NCI-H2196 treated with DMSO at 0.1 percent for 48 hours (cell line): Measurements from ENCODE around the gene AKAP13.
"Not testable (repeated sequence)": the region's sequence is repeated elsewhere in the genome, so short reads cannot be mapped to it uniquely, and the experiment has no call there.

Experiments
- DNase-seq: peaks from one replicate; lab custom pipeline; 2025; ENCODE audit not compliant: unreplicated experiment; lab: John Stamatoyannopoulos, UW

The AKAP13 gene

DNA sequence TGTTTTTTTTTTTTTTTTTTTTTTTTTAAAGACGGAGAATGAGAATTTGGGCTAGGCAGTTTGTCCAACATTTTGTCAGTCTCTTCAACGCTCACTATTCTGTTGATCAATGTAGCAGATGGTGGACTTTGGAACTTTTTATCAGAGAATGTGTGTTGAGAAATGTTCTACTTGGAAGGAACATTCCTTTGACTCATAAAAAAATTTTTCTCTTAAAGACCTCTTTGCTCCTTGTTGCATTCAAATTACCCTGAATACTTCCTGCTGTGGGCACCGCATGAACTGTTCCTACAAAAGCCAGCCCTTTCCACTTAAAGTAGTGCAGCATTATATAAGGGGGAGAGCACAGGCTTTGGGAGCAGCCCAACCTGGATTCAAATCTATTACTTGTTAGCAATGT is 182.9 kb downstream of the AKAP13 start:
- DNase-seq = no peak

DNA sequence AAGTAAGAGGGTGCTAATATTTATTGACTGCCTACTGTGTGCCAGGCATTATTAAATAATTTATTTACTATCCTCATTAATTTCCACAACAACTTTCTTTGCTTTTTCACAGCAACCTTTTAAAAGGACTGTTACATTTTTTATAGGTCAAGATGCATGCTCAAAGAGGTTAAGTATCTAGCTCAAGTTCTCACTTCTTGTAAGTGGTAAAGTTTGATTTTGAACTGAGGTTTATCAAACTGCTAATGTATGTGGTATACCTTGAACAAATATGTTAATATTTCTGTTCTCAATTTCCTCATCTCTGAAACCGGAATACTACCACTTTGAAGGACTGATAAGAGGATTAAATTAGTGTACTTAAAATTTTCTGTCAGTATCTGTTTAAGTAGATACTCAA is 183.3 kb downstream of the AKAP13 start:
- no peak for DNase-seq

DNA sequence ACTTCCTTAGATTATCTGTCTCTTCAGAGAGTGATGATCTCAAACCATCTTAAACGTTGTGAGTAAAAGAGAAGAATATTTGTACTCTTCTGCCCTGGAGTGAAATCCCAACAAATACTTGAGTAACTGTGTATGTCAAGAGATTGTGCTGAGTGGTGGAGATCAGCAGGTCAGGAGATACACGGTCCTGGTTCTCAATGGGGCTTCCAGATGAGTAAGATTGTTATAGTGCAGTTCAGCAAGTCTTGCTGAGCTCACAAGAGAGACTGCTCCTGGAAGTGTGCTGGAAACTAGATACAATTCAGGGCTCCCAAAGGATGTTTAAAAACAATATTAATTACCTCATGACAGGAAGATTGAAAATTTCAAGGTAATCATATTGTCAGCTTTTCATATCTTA is 184.3 kb downstream of the AKAP13 start:
- DNase-seq = no peak

DNA sequence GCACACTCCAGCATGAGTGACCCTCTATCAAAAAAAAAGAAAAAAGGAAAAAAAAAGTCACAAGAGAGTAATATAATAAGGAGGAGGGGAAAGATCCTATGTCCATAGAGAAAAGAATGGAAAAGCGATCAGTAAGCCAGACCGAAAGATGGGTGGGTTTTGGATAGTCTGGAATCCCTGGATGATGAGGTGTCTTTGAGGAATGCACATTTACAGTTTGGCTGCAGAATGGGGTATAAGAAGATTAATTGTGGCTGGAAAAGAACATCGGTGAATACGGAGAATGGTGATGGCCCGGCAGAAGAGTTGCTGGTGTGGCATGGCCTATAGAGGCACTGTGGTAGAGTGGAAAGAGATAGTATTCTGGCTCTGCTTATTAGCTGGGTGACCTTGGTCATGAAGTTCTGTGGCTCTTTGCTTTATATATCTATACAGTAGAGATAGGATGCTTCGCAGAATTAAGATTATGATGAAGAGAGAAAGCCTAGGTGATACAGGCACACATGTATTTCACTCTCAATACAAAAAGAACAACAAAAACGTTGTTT is 187.9 kb downstream of the AKAP13 start:
- DNase-seq = no peak

DNA sequence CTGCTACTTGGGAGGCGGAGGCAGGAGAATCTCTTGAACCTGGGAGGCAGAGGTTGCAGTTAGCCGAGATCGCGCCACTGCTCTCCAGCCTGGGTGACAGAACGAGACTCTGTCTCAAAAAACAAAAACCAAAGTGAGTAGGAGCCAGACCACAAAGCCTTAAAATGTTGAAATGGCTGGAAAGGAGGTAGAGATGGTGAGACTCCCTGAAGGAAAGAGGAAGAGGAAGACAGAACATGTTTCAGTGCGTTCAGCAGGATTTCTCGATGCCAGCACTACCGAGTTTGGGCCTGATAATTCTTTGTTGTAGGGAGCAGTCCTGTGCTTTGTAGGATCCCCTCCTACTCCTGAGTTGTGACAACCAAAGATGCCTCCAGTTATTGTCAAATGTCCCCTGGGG is 189.9 kb downstream of the AKAP13 start:
- DNase-seq = no peak

DNA sequence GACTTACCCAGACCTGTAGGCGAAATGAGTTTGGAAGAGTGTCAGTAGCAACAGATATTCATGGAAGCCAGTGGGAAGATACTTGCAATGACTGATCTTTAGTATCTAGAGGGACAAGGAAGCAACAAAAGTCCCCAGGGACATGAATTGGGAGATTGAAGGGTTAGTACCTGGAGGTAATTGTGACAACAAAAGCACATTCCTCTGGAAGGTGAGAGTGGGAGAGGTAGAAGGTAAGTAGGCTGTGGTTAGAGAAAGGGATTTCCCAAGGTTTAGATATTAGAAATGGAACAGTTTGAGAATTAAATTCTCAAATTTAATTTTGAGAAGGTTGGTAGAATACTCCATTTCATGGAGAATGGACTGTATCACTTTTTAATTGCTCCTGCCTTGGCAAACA is 191.4 kb downstream of the AKAP13 start:
- DNase-seq = no peak

DNA sequence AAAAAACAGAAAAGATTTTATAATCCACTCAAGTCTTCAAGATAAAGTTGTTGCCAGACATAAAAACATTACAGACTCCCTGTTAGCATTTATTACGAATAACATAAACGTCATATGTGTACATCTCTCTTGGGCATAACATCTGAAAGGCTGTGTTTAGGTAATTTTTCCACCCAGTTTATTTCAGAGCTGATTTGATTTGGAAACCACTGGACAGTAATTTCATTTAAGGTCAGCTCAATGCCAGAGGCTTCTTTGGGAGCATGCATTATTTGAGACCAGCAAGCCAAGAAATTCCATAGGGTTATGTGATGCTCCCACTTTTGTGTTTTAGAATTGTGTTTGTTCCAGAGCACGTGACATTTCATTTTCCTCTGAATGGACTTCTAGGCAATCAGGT is 196.0 kb downstream of the AKAP13 start:
- DNase-seq = no peak

DNA sequence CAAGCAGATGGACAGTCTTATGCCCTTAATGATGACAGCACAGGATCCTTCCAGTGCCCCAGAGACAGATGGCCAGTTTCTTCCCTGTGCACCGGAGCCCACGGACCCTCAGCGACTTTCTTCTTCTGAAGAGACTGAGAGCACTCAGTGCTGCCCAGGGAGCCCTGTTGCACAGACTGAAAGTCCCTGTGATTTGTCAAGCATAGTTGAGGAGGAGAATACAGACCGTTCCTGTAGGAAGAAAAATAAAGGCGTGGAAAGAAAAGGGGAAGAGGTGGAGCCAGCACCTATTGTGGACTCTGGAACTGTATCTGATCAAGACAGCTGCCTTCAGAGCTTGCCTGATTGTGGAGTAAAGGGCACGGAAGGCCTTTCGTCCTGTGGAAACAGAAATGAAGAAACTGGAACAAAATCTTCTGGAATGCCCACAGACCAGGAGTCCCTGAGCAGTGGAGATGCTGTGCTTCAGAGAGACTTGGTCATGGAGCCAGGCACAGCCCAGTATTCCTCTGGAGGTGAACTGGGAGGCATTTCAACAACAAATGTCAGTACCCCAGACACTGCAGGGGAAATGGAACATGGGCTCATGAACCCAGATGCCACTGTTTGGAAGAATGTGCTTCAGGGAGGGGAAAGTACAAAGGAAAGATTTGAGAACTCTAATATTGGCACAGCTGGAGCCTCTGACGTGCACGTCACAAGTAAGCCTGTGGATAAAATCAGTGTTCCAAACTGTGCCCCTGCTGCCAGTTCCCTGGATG is 198.7 kb downstream of the AKAP13 start:
- DNase-seq = no peak

DNA sequence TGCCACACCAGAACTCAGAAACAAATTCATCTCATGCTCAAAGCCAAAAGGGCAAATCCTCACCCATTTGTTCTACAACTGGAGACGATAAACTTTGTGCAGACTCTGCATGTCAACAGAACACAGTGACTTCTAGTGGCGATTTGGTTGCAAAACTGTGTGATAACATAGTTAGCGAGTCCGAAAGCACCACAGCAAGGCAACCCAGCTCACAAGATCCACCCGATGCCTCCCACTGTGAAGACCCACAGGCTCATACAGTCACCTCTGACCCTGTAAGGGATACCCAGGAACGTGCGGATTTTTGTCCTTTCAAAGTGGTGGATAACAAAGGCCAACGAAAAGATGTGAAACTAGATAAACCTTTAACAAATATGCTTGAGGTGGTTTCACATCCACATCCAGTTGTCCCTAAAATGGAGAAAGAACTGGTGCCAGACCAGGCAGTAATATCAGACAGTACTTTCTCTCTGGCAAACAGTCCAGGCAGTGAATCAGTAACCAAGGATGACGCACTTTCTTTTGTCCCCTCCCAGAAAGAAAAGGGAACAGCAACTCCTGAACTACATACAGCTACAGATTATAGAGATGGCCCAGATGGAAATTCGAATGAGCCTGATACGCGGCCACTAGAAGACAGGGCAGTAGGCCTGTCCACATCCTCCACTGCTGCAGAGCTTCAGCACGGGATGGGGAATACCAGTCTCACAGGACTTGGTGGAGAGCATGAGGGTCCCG is 199.7 kb downstream of the AKAP13 start:
- no peak for DNase-seq

DNA sequence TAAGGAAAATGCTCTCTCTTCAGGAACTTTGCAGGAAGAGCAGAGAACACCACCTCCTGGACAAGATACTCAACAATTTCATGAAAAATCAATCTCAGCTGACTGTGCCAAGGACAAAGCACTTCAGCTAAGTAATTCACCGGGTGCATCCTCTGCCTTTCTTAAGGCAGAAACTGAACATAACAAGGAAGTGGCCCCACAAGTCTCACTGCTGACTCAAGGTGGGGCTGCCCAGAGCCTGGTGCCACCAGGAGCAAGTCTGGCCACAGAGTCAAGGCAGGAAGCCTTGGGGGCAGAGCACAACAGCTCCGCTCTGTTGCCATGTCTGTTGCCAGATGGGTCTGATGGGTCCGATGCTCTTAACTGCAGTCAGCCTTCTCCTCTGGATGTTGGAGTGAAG is 200.5 kb downstream of the AKAP13 start:
- DNase-seq = no peak

DNA sequence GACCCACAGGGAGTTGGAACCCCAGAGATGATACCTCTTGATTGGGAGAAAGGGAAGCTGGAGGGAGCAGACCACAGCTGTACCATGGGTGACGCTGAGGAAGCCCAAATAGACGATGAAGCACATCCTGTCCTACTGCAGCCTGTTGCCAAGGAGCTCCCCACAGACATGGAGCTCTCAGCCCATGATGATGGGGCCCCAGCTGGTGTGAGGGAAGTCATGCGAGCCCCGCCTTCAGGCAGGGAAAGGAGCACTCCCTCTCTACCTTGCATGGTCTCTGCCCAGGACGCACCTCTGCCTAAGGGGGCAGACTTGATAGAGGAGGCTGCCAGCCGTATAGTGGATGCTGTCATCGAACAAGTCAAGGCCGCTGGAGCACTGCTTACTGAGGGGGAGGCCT is 201.1 kb downstream of the AKAP13 start:
- no peak for DNase-seq

DNA sequence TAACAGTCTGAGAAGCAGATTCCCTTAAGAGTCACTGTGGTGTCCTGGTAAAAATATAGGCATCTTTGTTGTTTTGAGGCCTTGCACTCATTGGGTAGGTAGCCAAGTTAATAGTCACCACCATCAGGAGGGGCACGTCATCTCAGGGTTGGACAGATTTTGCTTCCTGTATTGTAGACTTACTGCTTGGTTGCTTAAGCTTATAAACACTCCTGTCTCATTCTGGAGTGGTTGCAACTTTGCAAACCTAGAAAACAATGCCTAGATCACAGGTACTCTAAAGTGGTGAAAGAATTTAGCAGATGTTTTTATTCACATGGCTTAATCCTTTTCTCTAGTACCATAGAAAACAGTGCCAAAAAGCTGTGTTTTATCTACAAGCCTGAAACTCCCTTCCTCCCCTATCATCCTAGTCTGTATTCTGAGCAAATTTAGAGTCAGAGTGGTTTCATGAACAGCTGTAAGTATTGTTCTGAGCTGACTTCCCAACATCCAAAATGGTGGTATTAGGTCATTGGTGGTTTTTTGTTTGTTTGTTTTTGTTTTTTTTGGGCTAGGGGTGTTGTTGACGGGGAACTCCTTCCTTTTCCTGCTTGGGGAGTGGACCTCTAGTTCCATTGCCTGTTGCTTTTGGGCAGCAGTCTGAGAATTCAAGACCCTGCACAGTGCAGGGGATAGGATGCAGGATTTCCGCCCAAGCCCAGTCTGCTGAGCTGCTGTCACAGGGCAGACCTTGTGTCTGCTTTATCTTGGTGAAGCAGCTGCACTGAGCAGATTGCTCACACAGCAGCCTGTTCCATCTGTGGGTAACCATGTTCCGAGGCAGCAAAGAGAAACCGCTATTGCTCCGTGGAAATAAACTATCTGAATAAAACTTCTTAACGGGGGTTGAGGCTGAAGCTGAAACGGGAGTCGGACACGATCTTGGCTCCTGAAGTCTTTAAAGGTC is 202.0 kb downstream of the AKAP13 start:
- no peak for DNase-seq

DNA sequence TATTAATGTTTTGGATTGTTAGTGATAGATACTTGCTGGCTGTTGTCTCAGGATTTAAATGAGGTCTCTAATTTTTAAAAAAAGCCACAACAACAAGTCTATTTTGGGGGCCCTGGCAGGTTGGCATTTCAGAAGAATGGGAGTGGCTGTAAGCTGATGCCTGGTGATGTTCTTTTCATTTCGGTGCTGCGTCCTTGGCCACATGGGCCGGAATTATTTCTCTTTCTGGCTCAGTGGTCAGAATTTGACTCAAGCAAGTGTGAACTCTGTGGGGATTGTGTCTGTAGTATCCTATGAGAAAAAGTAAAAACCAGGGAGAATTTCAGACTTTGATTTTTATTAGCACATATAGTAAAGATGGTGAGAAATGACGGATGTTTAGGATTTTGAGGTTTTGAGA is 203.0 kb downstream of the AKAP13 start:
- no peak for DNase-seq

DNA sequence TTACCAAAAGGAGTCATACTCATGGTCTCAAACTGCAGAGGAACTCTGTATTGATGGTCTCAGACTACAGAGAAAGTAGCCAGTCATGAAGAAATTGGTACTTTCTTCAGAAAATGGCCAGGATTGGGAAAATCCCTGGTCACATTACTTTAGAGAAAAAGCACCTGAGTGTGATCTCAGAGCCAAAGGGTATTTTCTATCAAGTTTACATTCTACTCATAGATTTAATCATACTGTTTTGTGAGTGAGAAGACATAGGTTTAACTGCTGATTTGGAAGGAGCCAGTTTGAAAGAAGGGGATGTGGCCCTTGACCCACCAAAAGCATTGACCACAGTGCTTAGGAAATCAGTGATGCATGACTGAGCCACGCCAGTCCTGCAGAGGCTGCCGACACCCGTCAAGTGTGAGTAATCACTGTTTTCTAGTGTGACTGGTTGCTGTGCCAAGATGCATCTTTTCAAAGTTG is 203.6 kb downstream of the AKAP13 start:
- DNase-seq = no peak

DNA sequence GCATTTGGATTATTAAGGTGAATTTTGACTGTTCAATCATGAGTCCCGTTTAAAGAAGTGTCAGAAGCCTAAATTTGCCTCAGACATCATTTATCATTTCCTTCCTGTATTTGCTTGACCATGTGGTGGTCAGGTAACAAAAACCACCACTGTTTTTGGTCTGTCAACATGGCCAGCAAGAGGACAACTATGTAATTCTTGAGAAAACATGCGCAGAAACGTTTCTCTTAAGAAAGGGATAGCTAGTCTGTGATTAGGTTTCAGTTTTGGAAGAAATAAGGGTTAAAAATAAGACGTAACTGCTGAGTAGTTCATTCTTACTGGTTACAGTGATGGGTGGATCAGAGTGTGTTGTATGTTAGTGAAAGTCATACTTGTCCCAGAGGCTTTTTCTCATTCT is 204.5 kb downstream of the AKAP13 start:
- DNase-seq = no peak

DNA sequence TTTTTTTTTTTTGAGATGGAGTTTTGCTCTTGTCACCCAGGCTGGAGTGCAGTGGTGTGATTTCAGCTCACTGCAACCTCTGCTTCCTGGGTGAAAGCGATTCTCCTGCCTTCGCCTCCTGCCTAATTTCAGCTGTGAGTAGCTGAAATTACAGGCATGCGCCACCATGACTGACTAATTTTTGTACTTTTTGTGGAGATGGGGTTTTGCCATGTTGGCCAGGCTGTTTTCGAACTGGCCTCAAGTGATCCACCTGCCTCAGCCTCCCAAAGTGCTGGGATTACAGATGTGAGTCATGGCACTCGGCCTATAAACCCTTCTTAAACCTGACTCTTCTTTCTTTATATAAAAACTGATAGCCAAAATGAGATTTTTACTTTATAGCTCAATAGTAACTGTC is 205.8 kb downstream of the AKAP13 start:
- DNase-seq = not testable (repeated sequence)

DNA sequence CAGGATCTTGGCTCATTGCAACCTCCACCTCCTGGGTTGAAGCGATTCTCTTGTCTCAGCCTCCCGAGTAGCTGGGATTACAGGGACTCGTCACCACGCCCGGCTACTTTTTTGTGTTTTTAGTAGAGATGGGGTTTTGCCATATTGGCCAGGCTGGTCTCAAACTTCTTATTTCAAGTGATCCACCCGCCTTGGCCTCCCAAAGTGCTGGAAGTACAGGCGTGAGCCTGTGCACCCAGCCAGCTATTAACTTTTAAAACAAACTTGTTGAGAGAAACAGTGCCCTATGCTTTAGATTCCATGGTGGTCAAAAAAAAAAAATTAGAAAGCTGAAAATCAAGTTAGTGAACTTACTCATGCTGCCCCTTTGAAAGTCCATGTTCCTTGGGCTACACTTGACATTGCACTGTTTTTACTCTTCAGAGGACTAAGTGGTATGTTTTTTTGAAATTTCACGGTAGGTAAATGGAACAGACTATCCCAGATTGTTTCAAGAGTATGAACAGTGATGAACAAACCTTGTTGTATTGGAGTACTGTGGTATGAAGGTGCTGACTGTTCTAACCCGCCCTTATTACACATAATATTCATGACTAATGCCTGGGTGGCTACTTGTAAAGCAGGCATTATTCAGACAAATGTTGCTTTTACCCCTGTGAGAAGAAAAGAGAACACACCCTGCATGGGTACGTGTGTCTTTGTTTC is 207.5 kb downstream of the AKAP13 start:
- DNase-seq = no peak

DNA sequence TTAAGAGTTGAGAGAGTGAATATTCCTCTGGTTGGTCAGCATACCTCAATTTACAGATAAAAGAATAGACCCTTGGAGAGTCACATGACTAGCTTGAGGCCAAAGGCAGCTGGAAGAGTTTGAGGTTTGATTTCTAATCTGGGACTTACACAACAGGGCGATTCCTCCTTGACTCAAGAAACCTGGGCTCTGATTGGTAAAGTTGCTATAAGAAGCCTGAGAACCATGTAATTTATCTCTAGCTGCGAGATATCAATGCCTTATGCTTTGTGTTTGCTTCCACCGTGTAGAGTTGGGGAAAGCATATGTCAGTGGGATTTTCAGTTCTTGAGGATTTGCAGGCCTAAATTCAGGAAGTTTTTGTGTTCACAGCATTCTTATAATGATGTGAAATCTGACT is 208.3 kb downstream of the AKAP13 start:
- no peak for DNase-seq

DNA sequence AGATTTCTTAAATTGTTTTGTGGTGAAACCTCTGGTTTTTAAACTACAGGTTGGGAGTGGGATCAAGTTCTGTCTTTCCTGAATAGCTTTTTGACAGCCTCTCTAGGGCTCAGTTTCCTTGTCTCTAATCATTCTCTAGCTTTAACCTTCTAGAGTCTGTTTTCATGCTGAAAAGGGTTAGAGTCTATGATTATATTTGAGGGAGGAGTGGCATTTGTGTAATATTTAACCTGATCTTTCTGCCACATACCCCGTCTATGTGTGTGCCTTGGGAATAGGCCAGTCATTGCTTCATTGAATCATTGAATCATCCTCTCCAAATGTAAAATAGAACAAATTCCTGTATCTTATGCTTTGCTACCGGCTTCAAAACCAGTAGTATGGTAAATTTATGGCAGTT is 209.4 kb downstream of the AKAP13 start:
- no peak for DNase-seq

DNA sequence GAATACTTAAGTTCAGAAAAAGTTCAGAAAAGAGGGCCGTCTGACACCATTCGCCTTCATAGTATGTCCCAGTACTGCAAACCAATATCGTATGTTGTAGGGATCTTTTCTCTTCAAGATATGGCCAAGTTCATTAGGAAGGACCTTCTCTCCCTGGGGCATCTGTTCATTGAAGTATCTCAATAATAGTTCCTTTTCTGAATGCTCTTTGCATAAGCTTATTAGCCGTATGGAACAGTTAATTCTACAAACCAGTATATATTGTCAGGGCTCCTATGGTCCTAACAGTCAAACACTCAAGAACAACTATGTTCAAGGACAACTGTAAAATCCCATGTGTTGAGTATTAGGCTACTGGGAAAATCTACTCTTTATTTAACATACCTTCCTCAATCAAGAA is 211.2 kb downstream of the AKAP13 start:
- no peak for DNase-seq

DNA sequence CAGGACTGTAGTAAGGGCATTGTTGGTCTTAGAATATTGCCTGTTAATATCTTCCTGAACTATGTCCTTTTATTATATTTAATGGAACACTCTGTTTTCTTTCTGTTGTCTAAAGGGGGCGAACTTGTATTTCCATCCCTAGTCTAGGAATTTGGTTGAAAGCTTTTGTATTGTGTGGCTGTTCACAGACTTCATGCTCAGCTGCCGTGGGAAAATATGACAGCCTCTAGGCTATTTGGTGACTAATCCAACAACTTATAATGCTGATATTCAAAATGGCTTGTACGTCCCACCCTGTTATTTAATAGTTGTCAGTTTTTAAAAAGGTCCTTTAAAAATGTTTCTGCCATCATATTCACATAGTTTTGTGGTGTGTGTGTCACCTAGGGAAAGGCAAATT is 211.7 kb downstream of the AKAP13 start:
- DNase-seq = no peak
